COR-L47 (cell line): ENCODE results near the gene ACVR2B.
A peak's percentile ranks its signal among the peaks of the same experiment; 100 is the strongest.
"Not testable (repeated sequence)": the region's sequence is repeated elsewhere in the genome, so short reads cannot be mapped to it uniquely, and the experiment has no call there.

Source experiments
- DNase-seq: peaks from one replicate; lab custom pipeline; 2025; lab: John Stamatoyannopoulos, UW

Gene ACVR2B

GRCh38 chr3:38453075-38453912 is at the start of gene ACVR2B:
Gene ACVR2B, plus strand, starts transcription at chr3:38453890. Its CDS starts 433 bp downstream, at chr3:38454323.
- DNase-seq = peak; percentile 68

DNA sequence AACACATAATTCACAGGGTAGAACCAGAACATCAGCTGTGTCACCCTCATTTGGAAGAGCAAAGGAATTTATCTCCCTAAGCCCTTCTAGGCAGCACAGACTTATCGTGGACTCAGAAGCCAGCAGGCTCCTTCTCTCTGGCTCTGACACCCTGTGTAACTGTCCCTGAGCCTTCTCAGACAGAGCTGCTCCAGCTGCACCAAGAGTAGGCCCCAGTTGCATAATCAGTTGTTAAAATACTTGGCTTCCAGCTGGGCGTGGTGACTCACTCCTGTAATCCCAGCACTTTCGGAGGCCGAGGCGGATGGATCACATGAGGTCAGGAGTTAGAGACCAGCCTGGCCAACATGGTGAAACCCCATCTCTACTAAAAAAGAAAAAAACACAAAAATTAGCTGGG is 49.4 kb upstream of the ACVR2B start:
- no peak for DNase-seq

DNA sequence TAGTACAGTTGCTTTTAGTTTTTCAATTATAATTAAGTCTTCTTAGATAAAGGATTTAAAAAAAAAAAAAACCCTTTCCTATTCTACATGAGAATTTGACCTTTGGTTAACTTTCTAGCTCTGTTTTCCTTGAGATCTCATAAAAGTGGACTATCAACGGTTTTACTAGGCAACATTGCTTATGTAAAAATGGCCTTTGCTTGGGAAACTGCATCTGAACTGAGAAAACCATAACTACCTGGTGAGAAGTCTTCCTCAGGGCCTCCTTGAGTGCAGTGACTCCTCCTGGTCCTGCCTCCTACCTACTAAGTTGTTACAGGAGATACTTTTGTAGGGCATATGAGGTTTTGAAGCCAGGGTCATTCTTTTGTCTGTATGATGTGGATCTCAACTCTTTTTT is 42.1 kb upstream of the ACVR2B start:
- DNase-seq = no peak

- not testable (repeated sequence) for DNase-seq
Measured at GRCh38 chr3:38420758-38421157, 32.9 kb upstream of the ACVR2B start.

DNA sequence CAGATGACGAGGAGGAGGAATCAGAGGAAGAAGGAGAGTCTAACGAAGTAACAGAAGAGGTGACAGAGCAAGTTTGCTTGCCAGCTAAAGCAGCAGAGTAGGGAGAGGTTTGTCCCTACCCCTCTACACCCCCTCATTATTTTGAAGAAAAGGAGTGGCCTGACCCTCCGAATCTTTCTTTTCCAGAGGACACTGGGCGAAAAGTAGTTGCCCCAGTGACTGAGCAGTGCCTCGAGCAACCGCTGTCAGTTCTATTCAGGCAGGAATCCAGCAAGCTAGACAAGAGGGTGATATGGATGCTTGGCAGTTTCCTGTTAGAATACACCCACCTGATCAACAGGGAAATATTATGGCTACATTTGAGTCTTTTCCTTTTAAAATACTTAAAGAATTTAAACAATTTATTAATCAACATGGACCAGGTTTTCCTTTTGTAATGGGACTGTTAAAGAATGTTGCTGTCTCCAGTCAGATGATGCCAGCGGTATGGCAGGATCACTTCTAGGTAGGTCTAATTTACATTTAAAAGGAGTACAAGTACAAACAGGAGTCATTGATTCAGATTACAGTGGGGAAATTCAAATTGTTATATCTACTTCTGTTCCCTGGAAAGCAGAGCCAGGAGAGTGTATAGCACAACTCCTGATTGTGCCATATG is 31.9 kb upstream of the ACVR2B start:
- no peak for DNase-seq

GRCh38 chr3:38426798-38427426 is 26.8 kb upstream of the ACVR2B start:
- not testable (repeated sequence) for DNase-seq

DNA sequence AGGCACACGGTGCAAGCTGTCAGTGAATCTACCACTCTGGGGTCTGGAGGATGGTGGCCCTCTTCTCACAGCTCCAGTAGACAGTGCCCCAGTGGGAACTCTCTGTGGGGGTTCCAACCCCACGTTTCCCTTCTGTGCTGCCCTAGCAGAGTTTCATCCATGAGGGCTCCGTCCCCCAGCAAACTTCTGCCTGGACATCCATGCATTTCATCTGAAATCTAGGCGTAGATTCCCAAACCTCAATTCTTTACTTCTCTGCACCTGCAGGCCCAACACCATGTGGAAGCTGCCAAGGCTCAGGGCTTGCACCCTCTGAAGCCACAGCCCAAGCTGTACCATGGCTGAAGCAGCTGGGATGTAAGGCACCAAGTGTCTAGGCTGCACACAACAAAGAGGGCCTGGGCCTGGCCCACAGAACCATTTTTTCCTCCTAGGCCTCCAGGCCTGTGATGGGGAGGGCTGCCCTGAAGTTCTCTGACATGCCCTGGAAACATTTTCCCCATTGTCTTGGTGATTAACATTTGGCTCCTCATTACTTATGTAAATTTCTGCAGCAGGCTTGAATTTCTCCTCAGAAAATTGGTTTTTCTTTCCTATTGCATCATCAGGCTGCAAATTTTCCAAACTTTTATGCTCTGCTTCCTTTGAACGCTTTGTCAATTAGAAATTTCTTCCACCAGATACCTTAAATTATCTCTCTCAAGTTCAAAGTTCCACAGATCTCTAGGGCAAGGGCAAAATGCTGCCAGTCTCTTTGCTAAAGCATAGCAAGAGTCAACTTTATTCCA is 20.6 kb upstream of the ACVR2B start:
- not testable (repeated sequence) for DNase-seq

- DNase-seq = not testable (repeated sequence)
Measured at GRCh38 chr3:38433661-38434060, 20.0 kb upstream of the ACVR2B start.

DNA sequence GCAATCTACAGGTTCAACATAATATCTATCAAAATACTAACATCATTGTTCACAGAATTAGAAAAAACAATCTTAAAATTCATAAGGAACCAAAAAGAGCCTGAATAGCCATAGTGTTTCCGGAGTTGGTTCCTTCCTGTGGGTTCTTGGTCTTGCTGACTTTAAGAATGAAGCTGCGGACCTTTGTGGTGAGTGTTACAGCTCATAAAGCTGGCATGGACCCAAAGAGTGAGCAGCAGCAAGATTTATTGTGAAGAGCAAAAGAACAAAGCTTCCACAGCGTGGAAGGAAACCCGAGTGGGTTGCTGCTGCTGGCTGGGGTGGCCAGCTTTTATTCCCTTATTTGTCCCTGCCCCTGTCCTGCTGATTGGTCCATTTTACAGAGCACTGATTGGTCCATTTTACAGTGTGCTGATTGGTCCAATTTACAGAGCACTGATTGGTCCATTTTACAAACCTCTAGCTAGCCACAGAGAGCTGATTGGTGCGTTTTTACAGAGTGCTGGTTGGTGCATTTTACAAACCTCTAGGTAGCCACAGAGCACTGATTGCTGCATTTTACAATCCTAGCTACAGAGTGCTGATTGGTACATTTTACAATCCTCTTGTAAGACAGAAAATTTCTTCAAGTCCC is 15.1 kb upstream of the ACVR2B start:
- not testable (repeated sequence) for DNase-seq

DNA sequence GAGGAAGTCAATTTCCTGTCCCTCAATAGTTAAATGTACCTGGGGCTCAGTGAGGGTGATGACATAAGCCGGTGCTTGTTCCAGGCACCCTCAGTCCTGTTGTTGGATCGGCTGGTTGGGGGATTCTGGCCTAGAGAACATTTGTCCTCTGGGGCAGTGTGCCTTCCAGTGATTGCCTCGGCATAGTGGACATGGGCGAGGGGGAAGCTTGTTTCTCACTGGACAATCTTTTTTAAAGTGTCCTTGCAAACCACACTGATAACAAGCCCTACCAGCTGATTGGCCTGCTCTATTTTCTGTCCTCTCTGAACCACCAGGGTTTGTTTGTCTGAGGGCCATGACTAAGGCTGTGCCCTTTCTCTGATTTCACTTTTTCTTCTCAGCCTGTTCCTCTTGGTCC is 10.5 kb upstream of the ACVR2B start:
- not testable (repeated sequence) for DNase-seq

DNA sequence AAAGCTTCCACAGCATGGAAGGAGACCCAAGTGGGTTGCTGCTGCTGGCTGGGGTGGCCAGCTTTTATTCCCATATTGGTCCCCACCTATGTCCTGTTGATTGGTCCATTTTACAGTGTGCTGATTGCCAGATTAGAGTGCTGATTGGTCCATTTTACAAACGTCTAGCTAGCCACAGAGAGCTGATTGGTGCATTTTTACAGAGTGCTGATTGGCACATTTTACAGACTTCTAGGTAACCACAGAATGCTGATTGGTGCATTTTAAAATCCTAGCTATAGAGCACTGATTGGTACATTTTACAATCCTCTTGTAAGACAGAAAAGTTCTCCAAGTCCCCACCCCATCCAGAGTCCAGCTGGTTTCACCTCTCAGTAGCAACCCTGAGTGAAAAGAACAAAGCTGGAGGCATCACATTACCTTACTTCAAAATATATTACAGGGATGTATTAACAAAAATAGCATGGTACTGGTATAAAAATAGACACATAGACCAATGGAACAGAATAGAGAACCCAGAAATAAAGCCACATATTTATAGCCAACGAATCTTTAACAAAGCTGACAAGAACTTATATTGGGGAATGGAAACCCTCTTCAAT is 7.5 kb upstream of the ACVR2B start:
- no peak for DNase-seq

DNA sequence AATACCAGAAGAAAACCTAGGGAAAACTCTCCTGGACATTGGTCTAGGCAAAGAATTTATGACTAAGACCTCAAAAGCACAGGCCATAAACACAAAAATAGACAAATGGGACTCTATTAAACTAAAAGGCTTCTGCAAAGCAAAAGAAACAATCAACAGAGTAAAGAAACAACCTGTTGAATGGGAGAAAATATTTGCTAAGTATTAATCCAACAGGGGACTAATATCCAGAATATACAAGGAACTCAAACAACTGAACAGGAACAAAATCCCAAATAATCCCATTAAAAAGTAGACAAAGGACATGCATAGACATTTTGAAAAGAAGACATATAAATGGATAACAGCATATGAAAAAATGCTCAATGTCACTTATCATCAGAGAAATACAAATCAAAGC is 6.9 kb upstream of the ACVR2B start:
- no peak for DNase-seq

GRCh38 chr3:38450853-38451252 is 2.8 kb upstream of the ACVR2B start:
- no peak for DNase-seq

- DNase-seq = no peak
Measured at GRCh38 chr3:38453913-38454177, 155 bp downstream of the ACVR2B start.

DNA sequence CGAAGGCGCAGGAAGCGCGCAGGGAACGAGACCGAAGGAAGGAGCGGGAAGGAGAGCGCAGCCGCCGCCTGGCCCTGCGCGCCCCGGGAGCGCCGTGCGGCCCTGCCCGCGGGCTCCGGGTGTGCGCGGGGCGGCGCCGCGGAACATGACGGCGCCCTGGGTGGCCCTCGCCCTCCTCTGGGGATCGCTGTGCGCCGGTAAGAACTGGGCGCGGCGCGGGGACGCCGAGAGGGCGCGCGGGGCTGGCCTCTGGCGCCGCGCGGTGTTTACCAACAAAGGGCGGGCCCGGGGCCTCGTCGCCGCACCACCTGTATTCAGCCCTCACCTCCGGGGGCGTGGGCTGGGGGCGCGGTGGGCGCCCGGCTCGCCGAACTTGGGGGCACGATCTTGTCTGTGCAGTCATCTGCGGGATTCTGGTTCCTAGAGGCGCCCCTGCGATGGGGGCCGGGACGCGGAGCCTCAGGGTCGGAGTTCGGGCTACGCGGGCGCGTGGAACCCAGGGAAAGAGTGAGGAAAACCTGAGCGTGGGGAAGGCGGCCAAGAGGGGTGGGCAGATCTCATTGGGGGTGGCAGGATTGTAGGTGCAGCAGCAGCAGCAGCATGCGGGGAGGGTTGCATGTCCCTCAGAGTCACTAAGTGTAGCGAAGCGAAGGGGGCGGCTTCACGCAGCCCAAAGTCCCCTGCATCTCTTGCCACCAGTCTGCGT is 641 bp downstream of the ACVR2B start:
- DNase-seq = peak; percentile 4

- DNase-seq = peak; percentile 52
Measured at GRCh38 chr3:38454884-38455638, 1.4 kb downstream of the ACVR2B start.

DNA sequence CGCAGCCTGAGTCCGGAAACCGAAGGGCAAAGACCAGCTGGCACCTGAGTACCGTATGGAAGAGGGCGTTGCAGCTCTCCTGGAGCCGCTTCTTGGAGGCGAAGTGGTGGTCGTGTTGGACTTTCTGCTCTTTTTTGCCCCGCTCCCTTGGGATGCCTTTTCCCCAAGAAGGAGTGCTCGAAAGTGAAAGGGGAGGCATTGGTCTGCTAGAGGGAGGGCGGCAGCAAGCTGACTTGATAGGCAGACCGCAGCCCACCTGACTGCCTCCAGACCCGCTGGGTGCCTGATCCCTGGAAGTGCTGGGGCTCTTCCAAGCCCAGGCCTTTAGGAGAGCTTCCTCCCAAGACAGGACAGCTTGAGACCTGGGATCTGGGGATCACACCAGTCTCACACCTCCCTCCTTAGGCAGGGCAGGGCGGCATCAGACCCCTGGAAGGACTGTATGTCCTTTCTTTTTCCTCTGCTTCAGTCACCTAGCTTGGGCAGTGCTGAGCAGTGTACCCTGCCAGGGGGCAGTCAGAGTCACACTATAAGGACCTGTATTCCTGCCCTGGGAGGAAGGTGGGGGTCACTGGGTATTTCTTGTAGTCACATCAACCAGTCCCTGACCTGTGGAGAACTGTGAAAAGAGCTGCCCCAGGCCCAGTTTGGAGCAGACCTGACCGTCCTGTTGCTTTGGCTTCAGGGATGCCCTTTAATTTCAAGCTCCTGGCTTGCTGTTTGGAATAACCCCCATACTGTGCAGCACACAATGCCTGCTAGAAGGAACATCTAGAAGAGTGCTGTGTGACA is 2.1 kb downstream of the ACVR2B start:
- no peak for DNase-seq

- no peak for DNase-seq
Measured at GRCh38 chr3:38457111-38458003, 3.7 kb downstream of the ACVR2B start.
